Kidney (tissue), 14 donors: ENCODE results near the gene NXPH1. TPM values are rescaled to one million over a fixed set of nuclear protein-coding genes. Genes with fewer than 3 reads are reported as not detected.

Experiments used
- DNase-seq, 5 donors: peaks; one replicate each; pipeline ENCODE4 v3.0.0-alpha.2; 2013 to 2020
- FAIRE-seq: peaks from 2 replicates; lab custom pipeline; 2012; peaks lifted over from hg19 to GRCh38; lab: Jason Lieb, UNC
- H3K27ac ChIP-seq, 2 donors: one replicate each; pipeline ENCODE4 v1.7.0; 2013; ENCODE audit warnings: low read depth in 2 of 2, low read length in 2 of 2, inconsistent platforms in 1 of 2
- H3K27me3 ChIP-seq: one replicate; pipeline ENCODE4 v1.7.1; 2013; ENCODE audit warnings: low read length, inconsistent platforms; ENCODE audit not compliant: control insufficient read depth, insufficient read depth
- H3K36me3 ChIP-seq, 3 donors: one replicate each; pipeline versions ENCODE4 v1.7.0 to v1.7.1; 2013; ENCODE audit warnings: low read length in 3 of 3, control low read depth in 1 of 3, inconsistent platforms in 1 of 3; ENCODE audit not compliant: insufficient read depth in 3 of 3, control insufficient read depth in 2 of 3
- H3K4me1 ChIP-seq, 3 donors: one replicate each; pipeline versions ENCODE4 v1.7.0 to v1.7.1; 2013; ENCODE audit warnings: low read length in 3 of 3, inconsistent platforms in 1 of 3, low read depth in 1 of 3; ENCODE audit not compliant: control insufficient read depth in 2 of 3, insufficient read depth in 2 of 3
- H3K4me3 ChIP-seq, 3 donors: one replicate each; pipeline versions ENCODE4 v1.7.0 to v1.8.1; 2013; ENCODE audit warnings: low read length in 3 of 3, control low read depth in 1 of 3, inconsistent platforms in 1 of 3
- H3K9ac ChIP-seq, 3 donors: one replicate each; pipeline versions ENCODE4 v1.7.0 to v1.7.1; 2013; ENCODE audit warnings: low read length in 3 of 3, control low read depth in 1 of 3, inconsistent platforms in 1 of 3
- H3K9me3 ChIP-seq, 3 donors: one replicate each; pipeline versions ENCODE4 v1.7.0 to v1.7.1; 2013; ENCODE audit warnings: low read length in 3 of 3, control low read depth in 1 of 3, inconsistent platforms in 1 of 3; ENCODE audit not compliant: control insufficient read depth in 2 of 3, insufficient read depth in 1 of 3
- CTCF ChIP-seq: IDR thresholded peaks from 3 replicates; pipeline ENCODE4 v1.5.1; 2012; ENCODE audit warnings: mild to moderate bottlenecking, moderate library complexity, borderline replicate concordance; ENCODE audit not compliant: insufficient read depth; ENCODE audit errors: extremely low read depth
- intact Hi-C: fragments of 100-400 bp; cut with DNase I; formaldehyde crosslinking; loops from one replicate; pipeline ENCODE4 v1.11.1; 2022
- polyA plus RNA-seq: library from polyadenylated mRNA; stranded (reverse); fragments of 350-450 nt; fragmentation: Illumina TruSeq; extraction: RNeasy Lipid Tissue Mini Kit (QIAGEN cat#74804); gene quantifications from one replicate; pipeline ENCODE4 v1.2.3, GENCODE V29; 2014; ENCODE audit warnings: low read depth, low replicate concordance; ENCODE audit not compliant: insufficient read depth
- total RNA-seq: library from RNA; stranded (reverse); fragmentation: NEBNext Ultra II Directional; extraction: Animal tissue kit (Norgen Biotek cat#: 25700); gene quantifications from one replicate; pipeline ENCODE4 v1.2.1, GENCODE V29; 2021
- donor health status: control.
- donor health status: control.
- donor health status: control.
- donor health status: control.
- donor health status: control.
- donor health status: DM: yes; HTN: yes; CAD: no.
- donor health status: Normal renal cell carcinoma (clear cell type).

NXPH1 gene
- total and polyA plus RNA-seq, 2 donors from 2014 or later = not detected

- no peaks in the 10 kb centered on the region for H3K9me3 ChIP-seq
- no peak overlapping the region for H3K4me3 ChIP-seq
- H3K36me3 ChIP-seq = no peaks in the 10 kb centered on the region
- no peaks in the 10 kb centered on the region for H3K4me1 ChIP-seq
- intact Hi-C loops = no loop called here
- no peak overlapping the region for H3K27ac ChIP-seq
- no peak overlapping the region for H3K9ac ChIP-seq
- FAIRE-seq (no peak), DNase-seq (no peak)
- TF ChIP-seq CTCF = no peak
- no peaks in the 10 kb centered on the region for H3K27me3 ChIP-seq
These were observed 367.6 kb downstream of the NXPH1 start for GRCh38 chr7:8800986-8801385.

Other genes starting within 250 kb of the NXPH1 start
- gene ICA1, start 171.4 kb upstream of the NXPH1 start, total RNA-seq = 41.8 TPM
- gene ICA1, start 171.4 kb upstream of the NXPH1 start, polyA plus RNA-seq = 24.2 TPM